Stimulated activated CD8-positive, alpha-beta memory T cell treated with anti-CD3 and anti-CD28 coated beads, Interleukin-7, amount 100 ng/mL, for 48 hours (primary cell): ENCODE results near the gene PPM1D.
"Not testable (repeated sequence)": the region's sequence is repeated elsewhere in the genome, so short reads cannot be mapped to it uniquely, and the experiment has no call there.

Experiments used
- DNase-seq, 2 donors: peaks; one replicate each; pipeline ENCODE4 v3.0.0-alpha.2; 2020; ENCODE audit warnings: low read depth in 1 of 2; ENCODE audit errors: extremely low read depth in 1 of 2

The PPM1D gene

GRCh38 chr17:60664022-60664421 lies 64.0 kb downstream of the PPM1D start:
- DNase-seq = no peak

DNA sequence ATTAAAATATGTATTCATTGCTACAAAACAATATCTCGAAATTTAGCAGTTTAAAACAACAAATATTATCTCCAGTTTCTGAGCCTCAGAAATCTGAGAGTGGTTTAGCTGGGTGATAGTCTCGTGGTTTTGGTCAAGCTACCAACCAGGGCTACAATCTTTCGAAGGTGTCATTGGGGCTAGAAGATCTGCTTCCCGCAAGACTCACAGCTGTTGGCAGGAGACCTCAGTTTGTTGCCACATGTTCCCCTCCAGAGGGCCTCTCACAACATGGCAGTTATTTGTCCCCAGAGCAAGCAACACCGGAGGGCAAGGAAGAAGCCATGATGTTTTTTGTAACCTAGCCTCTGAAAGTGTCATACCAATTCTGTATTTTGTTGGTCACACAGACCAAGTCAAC lies 65.6 kb downstream of the PPM1D start:
- DNase-seq = no peak

DNA sequence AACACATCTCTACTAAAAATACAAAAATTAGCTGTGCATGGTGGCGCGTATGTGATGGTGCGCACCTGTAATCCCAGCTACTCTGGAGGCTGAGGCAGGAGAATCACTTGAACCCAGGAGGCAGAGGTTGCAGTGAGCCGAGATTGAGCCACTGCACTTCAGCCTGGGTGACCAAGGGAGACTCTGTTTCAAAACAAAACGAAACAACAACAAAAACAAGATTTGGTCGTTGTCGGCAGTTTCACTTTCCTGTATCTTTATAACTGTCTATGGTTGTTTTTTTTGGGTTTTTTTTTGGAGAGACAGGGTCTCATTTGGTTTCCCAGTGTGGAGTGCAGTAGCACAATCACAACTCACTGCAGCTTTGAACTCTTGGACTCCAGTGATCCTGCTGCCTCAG lies 68.7 kb downstream of the PPM1D start:
- DNase-seq = not testable (repeated sequence)

GRCh38 chr17:60671482-60671881 lies 71.5 kb downstream of the PPM1D start:
- no peak for DNase-seq

- DNase-seq = not testable (repeated sequence)
Measured at GRCh38 chr17:60674637-60675036, 74.6 kb downstream of the PPM1D start.

DNA sequence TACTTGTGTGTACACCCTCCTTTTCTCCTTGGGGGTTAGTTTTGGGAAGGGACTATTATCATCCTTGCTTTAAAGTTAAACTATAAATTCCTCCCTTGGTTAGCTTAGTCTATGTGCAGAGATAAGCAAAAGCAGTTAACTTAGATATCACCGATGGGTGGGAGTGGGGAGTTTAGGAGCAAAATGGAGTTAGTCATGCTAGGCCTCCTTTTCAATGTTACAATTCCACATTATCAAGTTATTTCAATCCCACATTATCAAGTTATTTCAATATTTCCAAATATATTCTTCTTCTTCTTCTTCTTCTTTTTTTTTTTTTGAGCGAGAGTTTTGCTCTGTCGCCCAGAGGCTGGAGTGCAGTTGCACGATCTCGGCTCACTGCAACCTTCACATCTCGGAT lies 76.0 kb downstream of the PPM1D start:
- no peak for DNase-seq

DNA sequence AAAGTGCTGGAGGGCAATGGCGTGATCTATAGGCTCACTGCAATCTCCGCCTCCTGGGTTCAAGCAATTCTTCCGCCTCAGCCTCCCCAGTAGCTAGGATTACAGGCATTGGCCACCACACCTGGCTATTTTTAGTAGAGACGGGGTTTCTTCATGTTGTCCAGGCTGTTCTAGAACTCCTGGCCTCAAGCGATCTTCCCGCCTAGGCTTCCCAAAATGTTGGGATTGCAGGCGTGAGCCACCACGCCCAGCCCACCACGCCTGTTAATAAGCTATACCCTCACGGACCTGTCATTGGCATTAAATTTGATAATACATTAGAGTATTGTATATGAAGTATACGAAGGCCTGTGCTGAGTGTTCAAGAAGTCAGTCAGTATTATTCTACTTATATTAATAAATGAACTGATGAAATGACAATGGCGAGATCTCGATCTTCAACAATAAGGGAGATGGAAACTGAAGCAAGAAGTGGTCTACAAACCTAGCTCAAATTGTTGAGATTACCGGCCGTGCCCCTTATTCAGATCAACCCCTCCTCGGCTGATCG lies 76.8 kb downstream of the PPM1D start:
- no peak for DNase-seq

- peak; percentile 90 to 98 for DNase-seq
Measured at GRCh38 chr17:60677308-60678117, 77.5 kb downstream of the PPM1D start, which contains the start of gene BCAS3. Gene BCAS3 (plus strand): TSS chr17:60677851.

GRCh38 chr17:60678118-60678444 lies 78.1 kb downstream of the PPM1D start:
- DNase-seq = no peak

DNA sequence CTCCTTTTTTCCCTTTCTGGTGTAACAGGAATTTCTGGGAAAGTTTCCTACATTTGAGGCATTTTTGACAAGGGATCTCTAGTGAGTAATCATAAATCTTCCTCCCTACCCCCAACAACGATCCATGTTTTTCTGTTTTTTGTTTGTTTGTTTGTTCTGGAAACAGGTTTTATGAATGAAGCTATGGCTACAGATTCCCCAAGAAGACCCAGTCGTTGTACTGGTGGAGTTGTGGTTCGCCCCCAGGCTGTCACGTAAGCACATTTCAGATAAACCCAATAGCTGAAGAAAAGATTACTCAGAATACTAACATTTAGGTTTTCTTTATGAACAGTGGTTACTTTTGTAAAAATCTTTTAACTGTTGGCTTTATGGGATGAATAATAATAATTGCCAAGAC lies 79.3 kb downstream of the PPM1D start:
- no peak for DNase-seq

- DNase-seq = no peak
Measured at GRCh38 chr17:60680754-60681153, 80.8 kb downstream of the PPM1D start.

GRCh38 chr17:60685437-60685836 lies 85.4 kb downstream of the PPM1D start:
- DNase-seq = no peak

DNA sequence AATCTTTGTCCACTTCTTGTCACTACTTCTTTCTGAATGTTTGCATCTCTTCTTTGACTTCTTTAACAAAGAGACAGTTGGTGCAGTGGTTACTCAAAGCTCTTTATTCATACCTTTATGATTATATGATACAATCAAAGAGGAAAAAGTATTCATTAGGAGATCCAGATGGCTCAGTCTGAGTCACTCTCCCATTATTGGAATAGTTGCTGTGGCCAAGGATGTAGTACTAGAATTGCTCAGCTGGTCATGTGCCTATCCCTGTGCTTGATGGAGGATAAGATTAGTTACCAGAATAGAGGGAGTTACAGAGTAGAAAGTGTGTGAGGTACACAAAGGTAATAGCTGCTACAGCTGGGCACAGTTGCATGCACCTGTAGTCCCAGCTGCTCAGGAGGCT lies 96.0 kb downstream of the PPM1D start:
- no peak for DNase-seq

- DNase-seq = no peak
Measured at GRCh38 chr17:60699090-60699489, 99.1 kb downstream of the PPM1D start.

GRCh38 chr17:60704170-60704569 lies 104.2 kb downstream of the PPM1D start:
- DNase-seq = no peak

DNA sequence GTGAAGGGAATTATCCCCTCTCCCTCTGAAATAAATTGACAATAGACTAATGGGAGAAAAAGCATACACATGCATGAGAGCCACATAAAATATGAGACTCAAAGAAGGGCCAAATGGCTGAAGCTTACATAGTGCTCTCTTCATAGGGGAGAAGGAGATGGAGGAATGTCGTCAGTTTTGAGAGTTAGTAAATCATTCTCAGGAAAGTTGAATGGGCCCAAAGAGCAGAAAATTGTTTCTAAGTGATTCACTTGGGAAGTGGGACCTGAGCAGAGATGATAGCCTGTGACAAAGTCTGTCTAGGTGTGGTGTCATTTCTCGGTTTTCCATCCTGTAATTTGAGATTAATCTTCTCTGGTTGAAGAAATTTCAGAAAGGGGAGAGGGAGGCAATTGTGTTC lies 112.7 kb downstream of the PPM1D start:
- no peak for DNase-seq

- no peak for DNase-seq
Measured at GRCh38 chr17:60713608-60714007, 113.6 kb downstream of the PPM1D start.
